ENCODE measurements around the gene ZNF827. TPM values are rescaled to one million over a fixed set of nuclear protein-coding genes. Genes with fewer than 3 reads are reported as not detected.

The ZNF827 gene
- total and polyA plus RNA-seq, 9 of the 15 experiments (the other 6 are each of a cell fraction or from before 2014, with no cell fraction given) = 0.07 to 0.40 TPM; not detected in 7

DNA sequence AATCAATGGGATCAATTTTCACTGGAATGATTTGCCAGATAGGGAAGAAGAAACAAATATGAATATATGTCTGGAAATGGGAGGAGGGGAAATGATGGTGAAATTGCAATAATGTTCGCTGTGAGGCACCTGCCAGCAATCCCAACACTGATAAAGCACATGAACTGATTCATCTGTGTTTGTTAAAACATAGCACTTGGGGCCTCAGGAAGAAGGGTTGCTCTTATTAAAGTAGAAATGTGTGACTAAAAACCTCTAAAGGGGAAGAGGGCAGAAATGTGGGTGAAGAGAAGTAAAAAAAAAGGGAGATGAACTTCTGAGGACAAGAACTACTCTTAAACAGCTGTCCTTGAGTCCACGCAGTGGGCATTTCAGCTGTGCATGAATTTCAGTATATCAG lies 157.3 kb downstream of the ZNF827 start (continued):
- TF ChIP-seq FOXA1 (IDR thresholded peaks at IDR 0.05; ENCODE audit: borderline replicate concordance) (no peak), NR3C1 (CRISPR knock-in tag; IDR thresholded peaks at IDR 0.05) (no peak), ZNF583 (CRISPR knock-in tag; IDR thresholded peaks at IDR 0.05) (no peak), BRD4 (IDR thresholded peaks at IDR 0.05) (no peak), TBP (optimal IDR thresholded peaks at IDR 0.05; ENCODE audit: low read depth, low read length) (no peak)
- TF ChIP-seq, protein P1, sequence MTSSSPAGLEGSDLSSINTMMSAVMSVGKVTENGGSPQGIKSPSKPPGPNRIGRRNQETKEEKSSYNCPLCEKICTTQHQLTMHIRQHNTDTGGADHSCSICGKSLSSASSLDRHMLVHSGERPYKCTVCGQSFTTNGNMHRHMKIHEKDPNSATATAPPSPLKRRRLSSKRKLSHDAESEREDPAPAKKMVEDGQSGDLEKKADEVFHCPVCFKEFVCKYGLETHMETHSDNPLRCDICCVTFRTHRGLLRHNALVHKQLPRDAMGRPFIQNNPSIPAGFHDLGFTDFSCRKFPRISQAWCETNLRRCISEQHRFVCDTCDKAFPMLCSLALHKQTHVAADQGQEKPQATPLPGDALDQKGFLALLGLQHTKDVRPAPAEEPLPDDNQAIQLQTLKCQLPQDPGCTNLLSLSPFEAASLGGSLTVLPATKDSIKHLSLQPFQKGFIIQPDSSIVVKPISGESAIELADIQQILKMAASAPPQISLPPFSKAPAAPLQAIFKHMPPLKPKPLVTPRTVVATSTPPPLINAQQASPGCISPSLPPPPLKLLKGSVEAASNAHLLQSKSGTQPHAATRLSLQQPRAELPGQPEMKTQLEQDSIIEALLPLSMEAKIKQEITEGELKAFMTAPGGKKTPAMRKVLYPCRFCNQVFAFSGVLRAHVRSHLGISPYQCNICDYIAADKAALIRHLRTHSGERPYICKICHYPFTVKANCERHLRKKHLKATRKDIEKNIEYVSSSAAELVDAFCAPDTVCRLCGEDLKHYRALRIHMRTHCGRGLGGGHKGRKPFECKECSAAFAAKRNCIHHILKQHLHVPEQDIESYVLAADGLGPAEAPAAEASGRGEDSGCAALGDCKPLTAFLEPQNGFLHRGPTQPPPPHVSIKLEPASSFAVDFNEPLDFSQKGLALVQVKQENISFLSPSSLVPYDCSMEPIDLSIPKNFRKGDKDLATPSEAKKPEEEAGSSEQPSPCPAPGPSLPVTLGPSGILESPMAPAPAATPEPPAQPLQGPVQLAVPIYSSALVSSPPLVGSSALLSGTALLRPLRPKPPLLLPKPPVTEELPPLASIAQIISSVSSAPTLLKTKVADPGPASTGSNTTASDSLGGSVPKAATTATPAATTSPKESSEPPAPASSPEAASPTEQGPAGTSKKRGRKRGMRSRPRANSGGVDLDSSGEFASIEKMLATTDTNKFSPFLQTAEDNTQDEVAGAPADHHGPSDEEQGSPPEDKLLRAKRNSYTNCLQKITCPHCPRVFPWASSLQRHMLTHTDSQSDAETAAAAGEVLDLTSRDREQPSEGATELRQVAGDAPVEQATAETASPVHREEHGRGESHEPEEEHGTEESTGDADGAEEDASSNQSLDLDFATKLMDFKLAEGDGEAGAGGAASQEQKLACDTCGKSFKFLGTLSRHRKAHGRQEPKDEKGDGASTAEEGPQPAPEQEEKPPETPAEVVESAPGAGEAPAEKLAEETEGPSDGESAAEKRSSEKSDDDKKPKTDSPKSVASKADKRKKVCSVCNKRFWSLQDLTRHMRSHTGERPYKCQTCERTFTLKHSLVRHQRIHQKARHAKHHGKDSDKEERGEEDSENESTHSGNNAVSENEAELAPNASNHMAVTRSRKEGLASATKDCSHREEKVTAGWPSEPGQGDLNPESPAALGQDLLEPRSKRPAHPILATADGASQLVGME (CRISPR knock-in tag; IDR thresholded peaks at IDR 0.05) = no peak
- TF ChIP-seq, protein P2, sequence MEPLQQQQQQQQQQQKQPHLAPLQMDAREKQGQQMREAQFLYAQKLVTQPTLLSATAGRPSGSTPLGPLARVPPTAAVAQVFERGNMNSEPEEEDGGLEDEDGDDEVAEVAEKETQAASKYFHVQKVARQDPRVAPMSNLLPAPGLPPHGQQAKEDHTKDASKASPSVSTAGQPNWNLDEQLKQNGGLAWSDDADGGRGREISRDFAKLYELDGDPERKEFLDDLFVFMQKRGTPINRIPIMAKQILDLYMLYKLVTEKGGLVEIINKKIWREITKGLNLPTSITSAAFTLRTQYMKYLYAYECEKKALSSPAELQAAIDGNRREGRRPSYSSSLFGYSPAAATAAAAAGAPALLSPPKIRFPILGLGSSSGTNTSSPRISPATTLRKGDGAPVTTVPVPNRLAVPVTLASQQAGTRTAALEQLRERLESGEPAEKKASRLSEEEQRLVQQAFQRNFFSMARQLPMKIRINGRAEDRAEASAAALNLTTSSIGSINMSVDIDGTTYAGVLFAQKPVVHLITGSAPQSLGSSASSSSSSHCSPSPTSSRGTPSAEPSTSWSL (CRISPR knock-in tag; IDR thresholded peaks at IDR 0.05; ENCODE audit: borderline replicate concordance) = no peak
- TF ChIP-seq, protein P3, sequence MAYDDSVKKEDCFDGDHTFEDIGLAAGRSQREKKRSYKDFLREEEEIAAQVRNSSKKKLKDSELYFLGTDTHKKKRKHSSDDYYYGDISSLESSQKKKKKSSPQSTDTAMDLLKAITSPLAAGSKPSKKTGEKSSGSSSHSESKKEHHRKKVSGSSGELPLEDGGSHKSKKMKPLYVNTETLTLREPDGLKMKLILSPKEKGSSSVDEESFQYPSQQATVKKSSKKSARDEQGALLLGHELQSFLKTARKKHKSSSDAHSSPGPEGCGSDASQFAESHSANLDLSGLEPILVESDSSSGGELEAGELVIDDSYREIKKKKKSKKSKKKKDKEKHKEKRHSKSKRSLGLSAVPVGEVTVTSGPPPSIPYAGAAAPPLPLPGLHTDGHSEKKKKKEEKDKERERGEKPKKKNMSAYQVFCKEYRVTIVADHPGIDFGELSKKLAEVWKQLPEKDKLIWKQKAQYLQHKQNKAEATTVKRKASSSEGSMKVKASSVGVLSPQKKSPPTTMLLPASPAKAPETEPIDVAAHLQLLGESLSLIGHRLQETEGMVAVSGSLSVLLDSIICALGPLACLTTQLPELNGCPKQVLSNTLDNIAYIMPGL (CRISPR knock-in tag; IDR thresholded peaks at IDR 0.05) = no peak
- TF ChIP-seq, protein P4, sequence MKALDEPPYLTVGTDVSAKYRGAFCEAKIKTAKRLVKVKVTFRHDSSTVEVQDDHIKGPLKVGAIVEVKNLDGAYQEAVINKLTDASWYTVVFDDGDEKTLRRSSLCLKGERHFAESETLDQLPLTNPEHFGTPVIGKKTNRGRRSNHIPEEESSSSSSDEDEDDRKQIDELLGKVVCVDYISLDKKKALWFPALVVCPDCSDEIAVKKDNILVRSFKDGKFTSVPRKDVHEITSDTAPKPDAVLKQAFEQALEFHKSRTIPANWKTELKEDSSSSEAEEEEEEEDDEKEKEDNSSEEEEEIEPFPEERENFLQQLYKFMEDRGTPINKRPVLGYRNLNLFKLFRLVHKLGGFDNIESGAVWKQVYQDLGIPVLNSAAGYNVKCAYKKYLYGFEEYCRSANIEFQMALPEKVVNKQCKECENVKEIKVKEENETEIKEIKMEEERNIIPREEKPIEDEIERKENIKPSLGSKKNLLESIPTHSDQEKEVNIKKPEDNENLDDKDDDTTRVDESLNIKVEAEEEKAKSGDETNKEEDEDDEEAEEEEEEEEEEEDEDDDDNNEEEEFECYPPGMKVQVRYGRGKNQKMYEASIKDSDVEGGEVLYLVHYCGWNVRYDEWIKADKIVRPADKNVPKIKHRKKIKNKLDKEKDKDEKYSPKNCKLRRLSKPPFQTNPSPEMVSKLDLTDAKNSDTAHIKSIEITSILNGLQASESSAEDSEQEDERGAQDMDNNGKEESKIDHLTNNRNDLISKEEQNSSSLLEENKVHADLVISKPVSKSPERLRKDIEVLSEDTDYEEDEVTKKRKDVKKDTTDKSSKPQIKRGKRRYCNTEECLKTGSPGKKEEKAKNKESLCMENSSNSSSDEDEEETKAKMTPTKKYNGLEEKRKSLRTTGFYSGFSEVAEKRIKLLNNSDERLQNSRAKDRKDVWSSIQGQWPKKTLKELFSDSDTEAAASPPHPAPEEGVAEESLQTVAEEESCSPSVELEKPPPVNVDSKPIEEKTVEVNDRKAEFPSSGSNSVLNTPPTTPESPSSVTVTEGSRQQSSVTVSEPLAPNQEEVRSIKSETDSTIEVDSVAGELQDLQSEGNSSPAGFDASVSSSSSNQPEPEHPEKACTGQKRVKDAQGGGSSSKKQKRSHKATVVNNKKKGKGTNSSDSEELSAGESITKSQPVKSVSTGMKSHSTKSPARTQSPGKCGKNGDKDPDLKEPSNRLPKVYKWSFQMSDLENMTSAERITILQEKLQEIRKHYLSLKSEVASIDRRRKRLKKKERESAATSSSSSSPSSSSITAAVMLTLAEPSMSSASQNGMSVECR (CRISPR knock-in tag; IDR thresholded peaks at IDR 0.05) = no peak

Data from K562 (cell line).